Liver (tissue), 9 donors: ENCODE measurements around the gene CC2D1B. TPM values are rescaled to one million over a fixed set of nuclear protein-coding genes. Genes with fewer than 3 reads are reported as not detected.

Experiments
- DNase-seq: peaks from one replicate; pipeline ENCODE4 v3.0.0-alpha.2; 2017; ENCODE audit warnings: low spot score
- H3K27ac ChIP-seq, 2 donors: one replicate each; pipeline ENCODE4 v1.7.0; 2013; ENCODE audit warnings: inconsistent platforms in 2 of 2, low read length in 2 of 2, control low read depth in 1 of 2, low read depth in 1 of 2, mild to moderate bottlenecking in 1 of 2
- H3K27me3 ChIP-seq, 4 donors: one replicate each; pipeline versions ENCODE4 v1.6.1 to v1.7.0; 2013; ENCODE audit warnings: low read length in 3 of 4, inconsistent platforms in 1 of 4, mild to moderate bottlenecking in 1 of 4, moderate library complexity in 1 of 4; ENCODE audit not compliant: control insufficient read depth in 4 of 4, insufficient read depth in 4 of 4
- H3K36me3 ChIP-seq, 4 donors: one replicate each; pipeline versions ENCODE4 v1.6.1 to v1.7.0; 2013; ENCODE audit warnings: low read length in 3 of 4, mild to moderate bottlenecking in 3 of 4, low read depth in 1 of 4, moderate library complexity in 1 of 4; ENCODE audit not compliant: control insufficient read depth in 4 of 4, insufficient read depth in 3 of 4
- H3K4me1 ChIP-seq, 4 donors: one replicate each; pipeline versions ENCODE4 v1.6.1 to v1.7.0; 2013; ENCODE audit warnings: low read length in 3 of 4, mild to moderate bottlenecking in 3 of 4, moderate library complexity in 1 of 4; ENCODE audit not compliant: control insufficient read depth in 4 of 4, insufficient read depth in 4 of 4
- H3K4me3 ChIP-seq, 3 donors: one replicate each; pipeline versions ENCODE4 v1.6.1 to v1.7.0; 2013; ENCODE audit warnings: low read length in 3 of 3, control low read depth in 1 of 3, low read depth in 1 of 3, mild to moderate bottlenecking in 1 of 3
- H3K9ac ChIP-seq, 2 donors: one replicate each; pipeline ENCODE4 v1.7.0; 2013; ENCODE audit warnings: low read length in 2 of 2, mild to moderate bottlenecking in 2 of 2, moderate library complexity in 2 of 2, control low read depth in 1 of 2, low read depth in 1 of 2
- H3K9me3 ChIP-seq, 4 donors: one replicate each; pipeline versions ENCODE4 v1.6.1 to v1.7.0; 2013; ENCODE audit warnings: low read length in 3 of 4; ENCODE audit not compliant: control insufficient read depth in 4 of 4
- ATF3 ChIP-seq: IDR thresholded peaks from 2 replicates; pipeline ENCODE4 v1.6.1; 2016; ENCODE audit warnings: antibody characterized with exemption
- CTCF ChIP-seq: fragments of 150-350 bp; IDR thresholded peaks from 2 replicates; pipeline ENCODE4 v1.5.1; 2017; ENCODE audit warnings: improper control_type of control experiment, low read depth, low read length; ENCODE audit not compliant: missing input control
- EGR1 ChIP-seq, 2 donors: IDR thresholded peaks; 2 replicates each; pipeline ENCODE4 v1.6.1; 2016 to 2018; ENCODE audit warnings: antibody characterized with exemption in 2 of 2, low read depth in 2 of 2
- FOXA1 ChIP-seq: IDR thresholded peaks from 2 replicates; pipeline ENCODE4 v1.6.1; 2016; ENCODE audit warnings: antibody characterized with exemption
- FOXA2 ChIP-seq: IDR thresholded peaks from 2 replicates; pipeline ENCODE4 v1.6.1; 2016; ENCODE audit warnings: antibody characterized with exemption
- GABPA ChIP-seq, 2 donors: IDR thresholded peaks in 1 of 2; conservative IDR thresholded peaks in 1 of 2; 2 replicates each; pipeline ENCODE4 v1.6.1; 2016; ENCODE audit warnings: antibody characterized with exemption in 2 of 2, mild to moderate bottlenecking in 1 of 2, moderate library complexity in 1 of 2
- HNF4A ChIP-seq, 2 donors: conservative IDR thresholded peaks; 2 replicates each; pipeline ENCODE4 v1.6.1; 2016; ENCODE audit warnings: antibody characterized with exemption in 2 of 2, mild to moderate bottlenecking in 2 of 2
- HNF4G ChIP-seq: IDR thresholded peaks from 2 replicates; pipeline ENCODE4 v1.6.1; 2016; ENCODE audit warnings: antibody characterized with exemption
- JUND ChIP-seq, 2 donors: IDR thresholded peaks; 2 replicates each; pipeline ENCODE4 v1.6.1; 2016; ENCODE audit warnings: antibody characterized with exemption in 2 of 2
- MAX ChIP-seq: IDR thresholded peaks from 2 replicates; pipeline ENCODE4 v1.6.1; 2016; ENCODE audit warnings: antibody characterized with exemption
- NR2F2 ChIP-seq: IDR thresholded peaks from 2 replicates; pipeline ENCODE4 v1.6.1; 2016; ENCODE audit warnings: antibody characterized with exemption
- RAD21 ChIP-seq, 2 donors: IDR thresholded peaks; 2 replicates each; pipeline ENCODE4 v1.6.1; 2016; ENCODE audit warnings: antibody characterized with exemption in 2 of 2, mild to moderate bottlenecking in 2 of 2
- REST ChIP-seq: IDR thresholded peaks from 2 replicates; pipeline ENCODE4 v1.6.1; 2016; ENCODE audit warnings: antibody characterized with exemption, mild to moderate bottlenecking
- RXRA ChIP-seq, 2 donors: IDR thresholded peaks; 2 replicates each; pipeline ENCODE4 v1.6.1; 2017 to 2018; ENCODE audit warnings: antibody characterized with exemption in 2 of 2, mild to moderate bottlenecking in 1 of 2
- SP1 ChIP-seq: IDR thresholded peaks from 2 replicates; pipeline ENCODE4 v1.6.1; 2018; ENCODE audit warnings: antibody characterized with exemption, mild to moderate bottlenecking
- TAF1 ChIP-seq: conservative IDR thresholded peaks from 2 replicates; pipeline ENCODE4 v1.6.1; 2016; ENCODE audit warnings: antibody characterized with exemption, mild to moderate bottlenecking
- YY1 ChIP-seq: IDR thresholded peaks from 2 replicates; pipeline ENCODE4 v1.6.1; 2016; ENCODE audit warnings: antibody characterized with exemption, mild to moderate bottlenecking
- ZBTB33 ChIP-seq: IDR thresholded peaks from 2 replicates; pipeline ENCODE4 v1.6.1; 2016; ENCODE audit warnings: antibody characterized with exemption
- WGBS: extraction: QIAGEN DNeasy Blood & Tissue Kit; methylation state at CpG from one replicate; pipeline ENCODE4 v1.1.7; 2013; 5-methylcytosine and 5-hydroxymethylcytosine counted together
- polyA plus RNA-seq, 2 donors: library from polyadenylated mRNA; stranded (reverse) in 1 of 2; unstranded in 1 of 2; fragments of 200-250 nt in 1 of 2; fragments of >200 nt in 1 of 2; fragmentation: Nextera tagmentation in 1 of 2; extraction: Ambion mirVana in 1 of 2; gene quantifications; one replicate each; pipeline versions ENCODE4 v1.2.1 to v1.2.3, GENCODE V29; 2013 to 2015
- total RNA-seq, 2 donors: library from RNA; depleted of rRNA; stranded (reverse); fragments of >200 nt; gene quantifications; one replicate each; pipeline ENCODE4 v1.2.3, GENCODE V29; 2014
- donor health status: healthy.
- donor health status: healthy.
- donor health status: healthy.
- donor health status: healthy.
- donor health status: healthy.

The CC2D1B gene
- total and polyA plus RNA-seq, 4 donors, result 4.5 to 15.7 (median 7.5) TPM

DNA sequence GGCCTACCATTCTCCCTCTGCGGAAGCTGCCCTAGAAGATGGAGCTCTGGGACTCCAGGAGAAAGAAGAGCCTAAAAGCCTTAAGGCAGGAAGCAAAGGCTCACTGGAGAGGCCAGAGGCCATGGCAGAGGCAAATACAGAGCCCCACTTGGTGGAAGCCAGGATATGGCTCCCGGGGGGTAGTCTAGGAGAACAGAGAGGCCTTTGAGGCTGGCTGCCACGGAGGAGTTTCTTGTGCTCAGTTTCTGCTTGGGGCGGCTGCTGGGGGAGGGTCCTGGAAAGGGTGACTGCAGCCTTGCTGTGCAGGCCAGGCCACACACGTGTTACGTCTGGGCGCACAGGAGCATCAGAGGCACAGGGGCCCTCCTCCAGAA, 5.4 kb downstream of the CC2D1B start:
- Histone ChIP-seq H3K9ac (no peak overlapping the region), H3K4me3 (no peak overlapping the region), H3K4me1 (peaks cover 4 to 16% (median 12%) of the 10 kb centered on the region in 4 donors), H3K27ac (no peak overlapping the region), H3K27me3 (no peaks in the 10 kb centered on the region), H3K9me3 (no peaks in the 10 kb centered on the region), H3K36me3 (peaks cover 27 to 70% (median 60%) of the 10 kb centered on the region in 4 donors)
- 95% methylated on average over 7 of the region's 7 CpGs for WGBS
- DNase-seq, result no peak
- TF ChIP-seq FOXA2 (no peak), HNF4G (no peak), CTCF (no peak), MAX (no peak), RAD21 (IDR thresholded peaks at IDR 0.05) (no peak), HNF4A (conservative IDR thresholded peaks at IDR 0.05) (no peak), JUND (IDR thresholded peaks at IDR 0.05) (no peak), TAF1 (no peak), ATF3 (no peak), EGR1 (IDR thresholded peaks at IDR 0.05; ENCODE audit: low read depth in 2 of 2) (no peak), GABPA (IDR thresholded peaks at IDR 0.05 in 1 of 2, conservative IDR thresholded peaks at IDR 0.05 in 1 of 2) (no peak), YY1 (no peak), FOXA1 (no peak), ZBTB33 (no peak), SP1 (no peak), NR2F2 (no peak), RXRA (IDR thresholded peaks at IDR 0.05) (no peak), REST (no peak)
